Measurements from ENCODE around the gene USPL1. TPM values are rescaled to one million over a fixed set of nuclear protein-coding genes. Genes with fewer than 3 reads are reported as not detected.

The USPL1 gene
- total and polyA plus RNA-seq, 4 donors = 4.1 to 13.0 (median 8.2) TPM

DNA sequence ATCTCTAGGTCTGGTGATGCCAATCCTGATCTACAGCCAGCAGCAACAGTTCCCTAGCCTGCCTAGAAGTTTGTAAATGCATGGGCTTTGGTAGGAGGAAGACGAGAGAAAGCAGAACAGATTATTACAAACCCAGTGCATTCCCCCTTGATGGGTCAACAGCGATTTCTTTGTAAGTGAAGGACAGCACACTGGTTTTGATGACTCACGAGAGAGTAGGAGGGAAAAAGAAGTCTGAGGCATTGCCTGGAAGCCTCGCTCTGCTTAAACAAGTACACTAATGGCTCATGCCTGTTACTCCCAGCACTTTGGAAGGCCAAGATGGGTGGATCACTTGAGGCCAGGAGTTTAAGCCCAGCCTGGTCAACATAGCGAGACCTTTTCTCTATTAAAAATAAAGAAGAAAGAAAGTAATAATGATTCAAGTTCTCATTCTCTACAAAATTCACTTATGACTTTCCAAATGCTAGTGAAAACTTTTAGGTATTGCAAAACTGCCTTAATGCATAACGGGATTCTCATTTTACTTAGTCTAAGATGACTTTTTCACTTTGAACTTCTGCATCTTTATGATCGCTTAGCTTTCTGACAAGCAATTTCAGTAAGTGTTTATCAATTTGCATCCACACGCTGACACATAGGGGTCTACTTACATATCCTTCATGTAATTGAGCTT lies 47.7 kb upstream of the USPL1 start:
- no peak for DNase-seq (ENCODE audit: low spot score)
- 88% methylated on average over 8 of the region's 8 CpGs for WGBS

More for the DNA sequence above, 47.7 kb upstream of the USPL1 start:
- Histone ChIP-seq H3K27ac (ENCODE audit: low read depth in 1 of 2, low read length in 2 of 2) (no peak overlapping the region), H3K36me3 (ENCODE audit: control insufficient read depth in 4 of 4, insufficient read depth in 3 of 4, low read depth in 1 of 4, low read length in 3 of 4) (no peaks in the 10 kb centered on the region), H3K4me1 (ENCODE audit: control insufficient read depth in 4 of 4, insufficient read depth in 4 of 4, low read length in 3 of 4) (peaks cover 0 to 10% (median 6%) of the 10 kb centered on the region in 4 donors), H3K27me3 (ENCODE audit: control insufficient read depth in 4 of 4, insufficient read depth in 4 of 4, low read length in 3 of 4) (no peaks in the 10 kb centered on the region), H3K9ac (ENCODE audit: low read depth in 1 of 2, low read length in 2 of 2) (no peak overlapping the region), H3K9me3 (ENCODE audit: control insufficient read depth in 4 of 4, low read length in 3 of 4) (no peaks in the 10 kb centered on the region), H3K4me3 (ENCODE audit: low read depth in 1 of 3, low read length in 3 of 3) (no peak overlapping the region)
- TF ChIP-seq FOXA1 (IDR thresholded peaks at IDR 0.05) (no peak), TAF1 (conservative IDR thresholded peaks at IDR 0.05) (no peak), EGR1 (IDR thresholded peaks at IDR 0.05; ENCODE audit: low read depth in 2 of 2) (no peak), HNF4G (IDR thresholded peaks at IDR 0.05) (no peak), GABPA (IDR thresholded peaks at IDR 0.05 in 1 of 2, conservative IDR thresholded peaks at IDR 0.05 in 1 of 2) (no peak), HNF4A (conservative IDR thresholded peaks at IDR 0.05) (no peak), FOXA2 (IDR thresholded peaks at IDR 0.05) (no peak), NR2F2 (IDR thresholded peaks at IDR 0.05) (no peak), RAD21 (IDR thresholded peaks at IDR 0.05) (no peak), JUND (IDR thresholded peaks at IDR 0.05) (no peak), RXRA (IDR thresholded peaks at IDR 0.05) (no peak), MAX (IDR thresholded peaks at IDR 0.05) (no peak), YY1 (IDR thresholded peaks at IDR 0.05) (no peak), SP1 (IDR thresholded peaks at IDR 0.05) (no peak)
- TF ChIP-seq, protein P1, sequence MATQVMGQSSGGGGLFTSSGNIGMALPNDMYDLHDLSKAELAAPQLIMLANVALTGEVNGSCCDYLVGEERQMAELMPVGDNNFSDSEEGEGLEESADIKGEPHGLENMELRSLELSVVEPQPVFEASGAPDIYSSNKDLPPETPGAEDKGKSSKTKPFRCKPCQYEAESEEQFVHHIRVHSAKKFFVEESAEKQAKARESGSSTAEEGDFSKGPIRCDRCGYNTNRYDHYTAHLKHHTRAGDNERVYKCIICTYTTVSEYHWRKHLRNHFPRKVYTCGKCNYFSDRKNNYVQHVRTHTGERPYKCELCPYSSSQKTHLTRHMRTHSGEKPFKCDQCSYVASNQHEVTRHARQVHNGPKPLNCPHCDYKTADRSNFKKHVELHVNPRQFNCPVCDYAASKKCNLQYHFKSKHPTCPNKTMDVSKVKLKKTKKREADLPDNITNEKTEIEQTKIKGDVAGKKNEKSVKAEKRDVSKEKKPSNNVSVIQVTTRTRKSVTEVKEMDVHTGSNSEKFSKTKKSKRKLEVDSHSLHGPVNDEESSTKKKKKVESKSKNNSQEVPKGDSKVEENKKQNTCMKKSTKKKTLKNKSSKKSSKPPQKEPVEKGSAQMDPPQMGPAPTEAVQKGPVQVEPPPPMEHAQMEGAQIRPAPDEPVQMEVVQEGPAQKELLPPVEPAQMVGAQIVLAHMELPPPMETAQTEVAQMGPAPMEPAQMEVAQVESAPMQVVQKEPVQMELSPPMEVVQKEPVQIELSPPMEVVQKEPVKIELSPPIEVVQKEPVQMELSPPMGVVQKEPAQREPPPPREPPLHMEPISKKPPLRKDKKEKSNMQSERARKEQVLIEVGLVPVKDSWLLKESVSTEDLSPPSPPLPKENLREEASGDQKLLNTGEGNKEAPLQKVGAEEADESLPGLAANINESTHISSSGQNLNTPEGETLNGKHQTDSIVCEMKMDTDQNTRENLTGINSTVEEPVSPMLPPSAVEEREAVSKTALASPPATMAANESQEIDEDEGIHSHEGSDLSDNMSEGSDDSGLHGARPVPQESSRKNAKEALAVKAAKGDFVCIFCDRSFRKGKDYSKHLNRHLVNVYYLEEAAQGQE (IDR thresholded peaks at IDR 0.05) = no peak
- TF ChIP-seq, protein P2, sequence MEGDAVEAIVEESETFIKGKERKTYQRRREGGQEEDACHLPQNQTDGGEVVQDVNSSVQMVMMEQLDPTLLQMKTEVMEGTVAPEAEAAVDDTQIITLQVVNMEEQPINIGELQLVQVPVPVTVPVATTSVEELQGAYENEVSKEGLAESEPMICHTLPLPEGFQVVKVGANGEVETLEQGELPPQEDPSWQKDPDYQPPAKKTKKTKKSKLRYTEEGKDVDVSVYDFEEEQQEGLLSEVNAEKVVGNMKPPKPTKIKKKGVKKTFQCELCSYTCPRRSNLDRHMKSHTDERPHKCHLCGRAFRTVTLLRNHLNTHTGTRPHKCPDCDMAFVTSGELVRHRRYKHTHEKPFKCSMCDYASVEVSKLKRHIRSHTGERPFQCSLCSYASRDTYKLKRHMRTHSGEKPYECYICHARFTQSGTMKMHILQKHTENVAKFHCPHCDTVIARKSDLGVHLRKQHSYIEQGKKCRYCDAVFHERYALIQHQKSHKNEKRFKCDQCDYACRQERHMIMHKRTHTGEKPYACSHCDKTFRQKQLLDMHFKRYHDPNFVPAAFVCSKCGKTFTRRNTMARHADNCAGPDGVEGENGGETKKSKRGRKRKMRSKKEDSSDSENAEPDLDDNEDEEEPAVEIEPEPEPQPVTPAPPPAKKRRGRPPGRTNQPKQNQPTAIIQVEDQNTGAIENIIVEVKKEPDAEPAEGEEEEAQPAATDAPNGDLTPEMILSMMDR (IDR thresholded peaks at IDR 0.05; ENCODE audit: low read depth, low read length, missing input control) = no peak
- TF ChIP-seq, protein P3, sequence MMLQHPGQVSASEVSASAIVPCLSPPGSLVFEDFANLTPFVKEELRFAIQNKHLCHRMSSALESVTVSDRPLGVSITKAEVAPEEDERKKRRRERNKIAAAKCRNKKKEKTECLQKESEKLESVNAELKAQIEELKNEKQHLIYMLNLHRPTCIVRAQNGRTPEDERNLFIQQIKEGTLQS (IDR thresholded peaks at IDR 0.05) = no peak
- TF ChIP-seq, protein P4, sequence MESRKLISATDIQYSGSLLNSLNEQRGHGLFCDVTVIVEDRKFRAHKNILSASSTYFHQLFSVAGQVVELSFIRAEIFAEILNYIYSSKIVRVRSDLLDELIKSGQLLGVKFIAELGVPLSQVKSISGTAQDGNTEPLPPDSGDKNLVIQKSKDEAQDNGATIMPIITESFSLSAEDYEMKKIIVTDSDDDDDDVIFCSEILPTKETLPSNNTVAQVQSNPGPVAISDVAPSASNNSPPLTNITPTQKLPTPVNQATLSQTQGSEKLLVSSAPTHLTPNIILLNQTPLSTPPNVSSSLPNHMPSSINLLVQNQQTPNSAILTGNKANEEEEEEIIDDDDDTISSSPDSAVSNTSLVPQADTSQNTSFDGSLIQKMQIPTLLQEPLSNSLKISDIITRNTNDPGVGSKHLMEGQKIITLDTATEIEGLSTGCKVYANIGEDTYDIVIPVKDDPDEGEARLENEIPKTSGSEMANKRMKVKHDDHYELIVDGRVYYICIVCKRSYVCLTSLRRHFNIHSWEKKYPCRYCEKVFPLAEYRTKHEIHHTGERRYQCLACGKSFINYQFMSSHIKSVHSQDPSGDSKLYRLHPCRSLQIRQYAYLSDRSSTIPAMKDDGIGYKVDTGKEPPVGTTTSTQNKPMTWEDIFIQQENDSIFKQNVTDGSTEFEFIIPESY (IDR thresholded peaks at IDR 0.05) = no peak

Measured in liver (tissue), 9 donors.